NCI-H510A (cell line): ENCODE measurements around the gene PEF1.

Experiments used
- DNase-seq: peaks from one replicate; lab custom pipeline; 2025; lab: John Stamatoyannopoulos, UW

The PEF1 gene

GRCh38 chr1:31653717-31654473, 9.2 kb upstream of the PEF1 start:
- no peak for DNase-seq

DNA sequence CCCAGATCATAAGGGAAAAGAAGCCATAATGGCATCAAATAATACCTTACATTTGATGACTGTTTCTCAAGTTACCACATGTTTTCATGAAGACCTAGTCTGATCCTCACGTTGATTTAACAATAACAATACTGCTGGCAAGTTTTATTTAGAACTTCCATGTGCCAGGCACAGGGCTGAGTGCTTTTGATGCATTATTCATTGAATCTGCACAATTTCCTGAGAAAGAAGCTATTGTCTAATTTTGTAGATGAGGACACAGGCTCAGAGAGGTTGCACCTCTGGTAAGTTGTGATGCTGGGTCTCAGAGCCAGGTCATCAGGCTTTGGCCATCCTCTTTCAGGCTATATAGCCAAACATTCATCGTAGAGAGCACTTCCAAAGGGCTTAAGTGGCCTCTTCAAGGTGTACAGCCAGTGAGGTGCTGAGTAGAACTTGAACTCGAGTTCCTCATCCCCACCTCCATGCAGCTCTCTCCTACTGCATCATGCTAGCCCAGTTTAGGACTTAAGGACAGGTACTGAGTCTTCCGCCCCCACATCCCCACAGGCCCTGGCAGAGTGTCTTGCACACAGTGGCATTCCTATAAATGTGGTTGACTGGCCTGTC, 8.3 kb upstream of the PEF1 start:
- no peak for DNase-seq

DNA sequence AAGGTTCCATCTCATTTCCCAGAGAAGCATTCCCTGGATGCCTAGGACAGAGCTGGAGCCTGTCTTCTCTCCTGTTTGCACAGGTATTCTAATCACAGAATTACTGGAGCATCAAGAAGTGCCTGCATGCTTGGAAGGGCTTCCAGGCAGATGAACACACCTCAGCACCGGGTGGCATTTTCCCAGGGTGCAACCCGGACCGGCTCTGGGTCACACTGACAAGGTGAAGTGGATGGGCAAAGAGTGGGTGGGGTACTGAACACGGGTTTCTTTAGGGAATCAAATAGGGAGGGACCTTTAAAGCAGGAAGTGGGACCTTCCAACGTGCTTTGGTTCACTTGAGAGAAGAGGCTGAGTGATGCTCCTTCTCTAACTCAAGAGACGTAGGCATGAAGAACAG, 7.1 kb upstream of the PEF1 start:
- DNase-seq: no peak

DNA sequence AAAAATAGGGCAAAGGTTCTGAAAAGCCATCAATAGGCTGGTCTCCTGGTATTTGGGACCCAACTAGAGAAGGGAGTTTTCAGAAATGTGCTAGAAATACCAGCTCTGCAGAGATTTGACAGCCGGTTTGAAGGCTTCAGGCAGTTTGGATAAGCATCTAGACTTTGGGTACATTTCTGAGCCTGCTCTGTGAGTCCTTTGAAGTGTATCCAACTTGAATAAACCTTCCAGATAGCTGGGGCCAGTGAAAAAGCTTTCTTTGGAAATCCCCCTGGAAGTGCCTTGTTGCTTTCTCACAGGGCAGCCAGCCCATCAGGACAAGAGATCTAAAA, 6.4 kb upstream of the PEF1 start:
- DNase-seq: no peak

GRCh38 chr1:31650161-31651088, 5.7 kb upstream of the PEF1 start:
- DNase-seq: no peak

DNA sequence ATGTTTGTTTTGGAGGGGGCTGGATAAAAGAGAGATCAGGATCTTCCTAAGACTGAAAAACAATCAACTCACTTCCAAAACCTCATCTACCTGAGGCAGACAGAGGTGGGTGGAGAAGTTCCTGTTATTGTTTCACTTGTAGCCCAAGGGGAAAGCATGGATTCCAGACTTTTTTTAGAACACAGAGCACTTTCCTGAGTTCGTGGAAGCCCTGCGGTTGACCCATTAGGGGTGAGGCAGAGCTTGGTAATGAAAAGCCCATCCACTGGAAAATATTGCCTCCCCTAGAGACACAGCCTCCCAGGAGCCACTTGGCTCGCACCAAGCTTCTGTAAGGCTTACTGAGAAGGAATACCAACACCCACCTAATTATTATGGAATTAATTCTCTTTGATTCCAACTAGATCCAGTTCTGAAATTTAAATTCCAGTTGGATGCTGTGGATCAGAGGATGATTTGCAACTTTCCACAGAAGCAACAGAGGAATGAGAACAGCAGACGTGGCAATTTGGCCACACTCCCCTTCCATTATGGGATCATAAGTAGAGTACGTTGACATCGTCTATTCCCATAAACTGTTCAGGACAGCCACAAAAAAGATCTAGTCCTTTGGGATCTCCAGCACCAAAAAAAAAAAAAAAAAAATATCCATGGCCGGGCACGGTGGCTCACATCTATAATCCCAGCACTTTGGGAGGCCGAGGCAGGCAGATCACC, 4.1 kb upstream of the PEF1 start:
- no peak for DNase-seq

DNA sequence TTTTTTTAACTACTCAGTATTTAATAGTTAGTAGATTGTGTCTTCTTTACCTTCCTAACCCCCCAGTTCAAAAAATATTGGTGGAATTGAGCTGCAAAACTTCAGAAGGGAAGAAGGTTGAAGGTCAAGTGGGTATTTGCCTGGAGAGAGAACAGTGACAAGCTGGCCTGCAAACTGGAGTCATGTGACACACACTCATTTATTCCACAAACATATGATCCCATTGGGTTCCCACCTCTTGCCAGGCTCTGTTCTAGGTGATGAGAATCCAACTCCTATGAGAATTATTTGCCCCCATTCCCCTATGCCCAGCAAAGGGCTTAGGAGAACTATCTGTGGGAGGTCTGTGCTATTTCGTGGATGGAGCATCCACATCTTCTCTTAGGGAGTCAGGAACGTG, 3.5 kb upstream of the PEF1 start:
- no peak for DNase-seq

DNA sequence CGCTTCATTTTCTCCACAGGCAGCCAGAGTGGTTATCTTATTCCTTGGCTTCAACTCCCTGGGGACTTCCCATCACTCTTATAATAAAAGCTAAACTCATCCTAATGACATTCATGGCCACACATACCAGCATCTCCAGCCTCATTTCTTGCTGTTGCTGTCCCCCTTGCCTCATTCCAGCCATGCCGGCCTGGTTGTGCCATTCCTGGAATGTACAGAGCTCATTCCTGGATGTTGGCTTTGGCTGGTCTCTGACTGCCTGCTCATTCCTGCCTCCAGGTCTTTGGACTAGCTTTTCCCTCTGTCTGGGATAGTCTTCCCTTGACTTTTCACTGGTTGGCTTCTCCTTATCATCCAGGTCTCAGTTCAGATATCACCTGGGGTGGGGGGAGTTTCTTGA, 2.4 kb upstream of the PEF1 start:
- DNase-seq: no peak

DNA sequence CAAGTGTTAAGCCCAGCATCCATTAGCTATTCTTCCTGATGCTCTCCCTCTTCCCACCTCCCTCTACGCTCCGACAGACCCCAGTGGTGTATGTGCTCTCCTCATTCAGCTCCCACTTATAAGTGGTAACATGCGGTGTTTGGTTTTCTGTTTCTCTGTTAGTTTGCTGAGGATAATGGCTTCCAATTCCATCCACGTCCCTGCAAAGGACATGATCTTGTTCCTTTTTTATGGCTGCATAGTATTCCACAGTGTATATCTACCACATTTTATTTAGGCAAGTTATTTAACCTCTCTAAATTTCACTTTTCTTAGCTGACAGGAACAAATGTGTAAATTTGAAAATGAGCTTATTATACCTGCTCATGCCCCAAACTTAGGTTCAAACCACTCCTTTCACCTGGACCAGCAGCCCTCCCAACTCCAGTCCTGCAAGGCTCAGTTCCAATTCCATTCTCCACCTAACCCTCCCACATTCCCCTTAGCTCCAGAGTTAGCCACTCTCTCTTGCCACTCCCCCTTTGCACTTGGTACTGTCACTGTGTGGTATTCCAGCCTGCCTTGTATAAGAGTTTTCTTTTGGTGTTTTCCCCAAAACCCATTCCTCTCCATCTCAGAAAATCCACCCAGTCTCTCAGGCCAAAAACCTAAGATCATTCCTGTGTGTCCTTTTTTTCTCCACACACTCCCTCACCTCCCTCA, 1.7 kb upstream of the PEF1 start:
- DNase-seq: no peak

DNA sequence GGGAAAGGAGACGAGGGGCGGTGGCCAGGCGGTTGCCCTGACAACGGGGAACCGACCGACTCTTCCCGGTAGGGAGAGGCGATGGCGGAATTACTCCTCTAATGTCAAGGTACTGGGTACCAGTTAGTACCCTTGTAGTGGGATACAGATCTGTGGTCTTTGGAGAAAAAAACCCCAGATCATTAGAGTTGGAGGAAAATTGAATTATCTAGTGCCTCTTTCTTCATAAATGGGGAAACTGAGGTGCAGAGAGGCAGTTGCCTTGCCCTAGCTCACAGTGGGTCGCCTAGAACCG, 545 bp upstream of the PEF1 start:
- no peak for DNase-seq

DNA sequence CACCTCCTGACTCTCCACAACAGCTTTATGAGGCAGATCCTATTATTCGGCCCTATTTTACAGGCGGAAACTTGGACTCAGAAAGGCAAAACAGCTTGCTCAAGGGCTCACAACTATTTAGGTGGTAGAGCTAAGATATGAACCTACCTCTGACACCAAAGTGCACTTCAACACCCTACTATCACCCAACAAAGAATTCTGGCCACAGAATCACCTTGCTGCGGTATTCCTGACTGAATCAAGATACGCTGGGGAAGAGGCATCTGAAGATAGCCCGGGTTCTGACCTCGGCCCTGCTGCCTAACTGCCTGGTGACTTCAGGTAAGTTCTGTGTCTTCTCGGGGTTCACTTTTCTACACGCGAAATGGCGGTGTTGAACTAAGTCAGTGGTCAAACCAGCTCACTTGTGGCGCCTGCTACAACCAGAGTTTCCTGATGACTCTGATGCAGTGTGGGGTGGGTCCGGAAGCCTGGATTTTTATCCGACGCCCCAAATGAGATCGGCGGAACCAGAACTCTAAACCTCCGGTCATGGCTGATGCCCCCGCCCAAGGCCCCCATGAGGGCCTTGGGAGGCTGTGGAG, 608 bp downstream of the PEF1 start:
- DNase-seq: no peak

DNA sequence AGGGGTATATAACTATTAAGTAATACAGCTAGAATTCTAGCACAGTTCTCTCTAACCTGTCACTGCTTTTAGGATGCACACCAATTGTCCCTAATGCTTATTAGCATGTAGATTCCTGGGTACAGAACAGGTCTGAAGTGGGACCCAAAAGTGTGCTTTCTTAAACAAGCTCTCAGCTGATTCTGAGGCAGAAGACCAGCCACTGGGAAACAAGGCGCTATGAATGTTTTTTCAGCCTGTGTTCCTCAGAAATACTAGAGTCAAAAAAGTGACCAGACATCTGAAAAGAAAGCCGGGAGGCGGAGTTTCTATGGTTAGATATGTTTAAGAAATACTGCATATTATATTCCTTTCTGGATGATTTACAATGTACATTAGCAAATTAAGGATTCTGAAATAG, 1.8 kb downstream of the PEF1 start:
- no peak for DNase-seq

DNA sequence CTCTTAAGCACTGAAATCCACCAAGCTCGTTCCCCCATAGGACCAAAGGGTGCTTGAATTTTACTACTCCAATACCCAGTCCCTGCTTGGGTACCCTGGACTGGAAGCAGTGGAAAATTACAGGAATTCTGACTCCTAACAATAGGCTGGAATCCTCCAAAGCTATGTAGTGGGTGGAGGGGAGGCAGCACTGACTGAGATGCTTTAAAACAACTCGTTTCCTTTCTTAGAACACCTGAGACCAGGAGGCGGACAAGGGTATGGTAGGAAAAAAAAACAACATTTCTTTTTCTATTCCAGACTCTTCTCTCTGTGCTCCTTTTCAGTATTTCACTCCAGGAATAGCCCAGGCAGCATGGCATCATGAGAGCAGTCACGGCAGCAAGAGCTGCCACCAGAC, 2.3 kb downstream of the PEF1 start:
- no peak for DNase-seq

DNA sequence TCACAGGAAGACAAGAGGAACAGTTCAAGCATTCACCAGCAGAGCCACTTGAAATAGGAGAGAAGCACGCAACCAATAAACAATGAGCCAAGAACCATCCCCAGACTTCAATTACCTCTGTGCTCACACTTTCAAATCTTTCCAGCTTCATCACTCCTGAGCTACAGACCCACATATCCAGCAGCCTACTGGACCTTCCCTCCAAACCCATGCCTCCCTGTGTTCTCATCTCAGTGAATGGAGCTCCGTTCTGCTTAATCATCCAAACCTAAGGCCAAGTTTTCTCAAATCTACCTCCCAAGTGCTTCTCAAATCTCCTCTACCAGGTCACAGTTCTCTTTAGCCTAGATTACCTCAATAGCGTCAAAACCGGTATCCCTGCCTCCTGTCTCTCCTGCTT, 3.7 kb downstream of the PEF1 start:
- no peak for DNase-seq

GRCh38 chr1:31640179-31640578, 4.5 kb downstream of the PEF1 start:
- DNase-seq: no peak

- no peak for DNase-seq
Measured at GRCh38 chr1:31639543-31639942, 5.1 kb downstream of the PEF1 start.

- no peak for DNase-seq
Measured at GRCh38 chr1:31637915-31638673, 6.6 kb downstream of the PEF1 start.

- DNase-seq: no peak
Measured at GRCh38 chr1:31633117-31633516, 11.6 kb downstream of the PEF1 start.

DNA sequence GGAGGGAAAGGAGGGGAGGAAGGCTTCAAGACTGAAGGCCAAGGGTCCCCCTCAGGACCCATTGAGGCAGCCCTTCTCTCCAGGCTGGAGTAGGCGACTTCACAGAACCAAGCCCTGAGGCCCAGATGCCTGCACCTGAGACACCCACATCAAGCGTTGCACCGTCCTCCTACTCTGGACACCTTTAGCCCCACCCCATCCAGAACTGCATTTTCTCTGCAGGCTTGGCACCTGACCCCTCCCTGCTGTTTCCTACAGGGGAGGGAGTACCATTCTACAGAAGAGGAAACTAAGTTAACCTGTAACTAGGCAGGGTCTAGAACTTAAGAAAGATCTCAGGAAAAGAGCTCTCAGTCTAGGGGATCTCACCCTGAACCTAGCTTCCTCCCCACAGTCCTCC, 12.0 kb downstream of the PEF1 start:
- no peak for DNase-seq

GRCh38 chr1:31628931-31629556, 15.6 kb downstream of the PEF1 start:
- DNase-seq: no peak
